GM12878 (cell line): Measurements from ENCODE around the gene SHROOM3. TPM values are rescaled to one million over a fixed set of nuclear protein-coding genes. Genes with fewer than 3 reads are reported as not detected.

Source experiments
- ATAC-seq: fragments of 200-7000 bp; cut with Tn5 transposase; 3 replicates; pipeline ENCODE4 v1.9.1; 2020; ENCODE audit warnings: mild to moderate bottlenecking, moderate library complexity
- BruUV-seq: library from RNA; stranded (reverse); fragments of 400-500 nt; replicated peaks from 2 replicates; lab custom pipeline; 2021; lab: Mats Ljungman, UMichigan
- CTCF ChIA-PET: fragments of 300-600 bp; sonication (Branson Sonifier 250); formaldehyde crosslinking; extraction: SDS; loops from one replicate; lab custom pipeline; 2021; ENCODE audit warnings: inconsistent platforms; lab: Yijun Ruan, JAX
- POLR2A ChIA-PET: fragments of 350-600 bp; formaldehyde crosslinking; extraction: SDS; loops from one replicate; lab custom pipeline; 2021; ENCODE audit warnings: inconsistent platforms; lab: Charles Lee
- RAD21 ChIA-PET: fragments of 300-600 bp; sonication (Branson Sonifier 250); formaldehyde crosslinking; loops from one replicate; lab custom pipeline; 2023; ENCODE audit warnings: antibody characterized with exemption; ENCODE audit not compliant: unreplicated experiment; lab: Charles Lee
- SMC1A ChIA-PET: fragments of 300-600 bp; sonication (Branson Sonifier 250); formaldehyde crosslinking; loops from one replicate; lab custom pipeline; 2023; ENCODE audit not compliant: unreplicated experiment, uncharacterized antibody; lab: Charles Lee
- DNase-seq: peaks from one replicate; pipeline ENCODE4 v3.0.0-alpha.2; 2011; ENCODE audit warnings: low read depth, low spot score
- FAIRE-seq: peaks from 3 replicates; lab custom pipeline; 2011; peaks lifted over from hg19 to GRCh38; lab: Jason Lieb, UNC
- H2AFZ ChIP-seq: 2 replicates; pipeline ENCODE4 v1.6.0; 2011; ENCODE audit warnings: low read depth, low read length, control low read depth; ENCODE audit not compliant: control insufficient read depth
- H3K27ac ChIP-seq: 2 replicates; pipeline ENCODE4 v1.5.1; 2011; ENCODE audit warnings: control low read depth; ENCODE audit not compliant: control insufficient read depth, insufficient read depth
- H3K27me3 ChIP-seq, 2 experiments: replicated peaks in 1 of 2; 2 replicates each; pipeline versions ENCODE4 v1.6.0 to v1.6.1; 2011; ENCODE audit warnings: low read length in 1 of 2; ENCODE audit not compliant: control insufficient read depth in 2 of 2, insufficient read depth in 2 of 2
- H3K36me3 ChIP-seq, 2 experiments: 2 replicates each; pipeline ENCODE4 v1.5.1; 2011; ENCODE audit warnings: low read length in 1 of 2; ENCODE audit not compliant: control insufficient read depth in 2 of 2, insufficient read depth in 2 of 2
- H3K4me1 ChIP-seq: 2 replicates; pipeline ENCODE4 v1.6.1; 2011; ENCODE audit warnings: mild to moderate bottlenecking, low read length, moderate library complexity, mixed read lengths; ENCODE audit not compliant: control insufficient read depth, insufficient read depth
- H3K4me2 ChIP-seq: 2 replicates; pipeline ENCODE4 v1.6.0; 2011; ENCODE audit warnings: control low read depth; ENCODE audit not compliant: control insufficient read depth, insufficient read depth
- H3K4me3 ChIP-seq: fragments of 200-600 bp; sonication (generic); 2 replicates; pipeline ENCODE4 v1.5.1; 2016
- H3K79me2 ChIP-seq: 2 replicates; pipeline ENCODE4 v1.6.0; 2011; ENCODE audit warnings: low read length; ENCODE audit not compliant: control insufficient read depth, insufficient read depth
- H3K9ac ChIP-seq: 2 replicates; pipeline ENCODE4 v1.8.0; 2011; ENCODE audit warnings: low read length, control low read depth, mixed read lengths; ENCODE audit not compliant: control insufficient read depth, insufficient read depth
- H3K9me3 ChIP-seq: replicated peaks from 3 replicates; pipeline ENCODE4 v1.5.1; 2011; ENCODE audit warnings: mild to moderate bottlenecking, low read length; ENCODE audit not compliant: control insufficient read depth, insufficient read depth
- H4K20me1 ChIP-seq: 2 replicates; pipeline ENCODE4 v1.6.0; 2011; ENCODE audit not compliant: control insufficient read depth, insufficient read depth
- EED ChIP-seq: sonication (generic); IDR thresholded peaks from 2 replicates; pipeline ENCODE4 v1.6.1; 2016; ENCODE audit warnings: antibody characterized with exemption, low read depth
- EP300 ChIP-seq, 2 experiments: fragments of 150-350 bp in 1 of 2; IDR thresholded peaks; 2 replicates each; pipeline ENCODE4 v1.6.1; 2011 to 2012; ENCODE audit warnings: low read depth in 2 of 2, low read length in 2 of 2, borderline replicate concordance in 1 of 2, improper control_type of control experiment in 1 of 2, inconsistent platforms in 1 of 2; ENCODE audit not compliant: control insufficient read depth in 1 of 2
- GABPA ChIP-seq: IDR thresholded peaks from 2 replicates; pipeline ENCODE4 v1.6.1; 2014; ENCODE audit warnings: antibody characterized with exemption, low read depth, mild to moderate bottlenecking, inconsistent platforms
- NFXL1 ChIP-seq: fragments of 450-650 bp; IDR thresholded peaks from 2 replicates; pipeline ENCODE4 v1.6.1; 2017; ENCODE audit warnings: antibody characterized with exemption, mild to moderate bottlenecking, borderline replicate concordance
- ZNF384 ChIP-seq: IDR thresholded peaks from 2 replicates; pipeline ENCODE4 v1.6.1; 2012; ENCODE audit warnings: low read depth, mild to moderate bottlenecking, low read length, improper control_type of control experiment, borderline replicate concordance
- WGBS: methylation state at CpG from one replicate; pipeline ENCODE4 v1.1.6; 2016; ENCODE audit warnings: low lambda C conversion rate; ENCODE audit not compliant: insufficient replicate concordance, insufficient coverage; ENCODE audit errors: missing lambda C conversion rate; 5-methylcytosine and 5-hydroxymethylcytosine counted together
- in situ Hi-C: fragments of 300-500 bp; cut with MboI; formaldehyde crosslinking; loops from 9 replicates; pipeline ENCODE4 v1.14.3; 2018; ENCODE audit warnings: mixed read lengths
- intact Hi-C: fragments of 100-400 bp; cut with micrococcal nuclease; formaldehyde crosslinking; loops from one replicate; pipeline ENCODE4 v1.14.2; 2022; ENCODE audit not compliant: unreplicated experiment
- polyA plus RNA-seq, 11 experiments: library from polyadenylated mRNA; depleted of rRNA in 4 of 11; unstranded in 6 of 11; stranded (reverse) in 5 of 11; fragments of >200 nt; fragmentation: Nextera tagmentation in 4 of 11; fragmentation: Illumina TruSeq in 1 of 11; extraction: Ambion mirVana in 4 of 11; extraction: Trizol in 1 of 11; gene quantifications; 1 replicate in 1 of 11; 2 replicates in 10 of 11; pipeline versions ENCODE4 v1.2.1 to v1.2.3, GENCODE V29; 2011 to 2016; ENCODE audit warnings: inconsistent platforms in 2 of 11, missing spikeins in 2 of 11, low read depth in 1 of 11
- total RNA-seq, 4 experiments: library from RNA; depleted of rRNA in 3 of 4; stranded (reverse); fragments of >200 nt in 3 of 4; fragmentation: Illumina TruSeq in 1 of 4; extraction: Trizol in 1 of 4; gene quantifications; 2 replicates each; pipeline versions ENCODE4 v1.2.1 to v1.2.3, GENCODE V29; 2013 to 2021
- TF ChIP-seq, protein P1 (sequence below): fragments of 450-650 bp; formaldehyde crosslinking; IDR thresholded peaks from 2 replicates; pipeline ENCODE4 v1.5.0; 2022; ENCODE audit warnings: mild to moderate bottlenecking, missing genetic modification characterization

Gene SHROOM3
- total and polyA plus RNA-seq, 10 of the 15 experiments (the other 5 are each of a cell fraction or from before 2014, with no cell fraction given) = under 0.01 to 0.29 (median 0.08) TPM; not detected in 1

DNA sequence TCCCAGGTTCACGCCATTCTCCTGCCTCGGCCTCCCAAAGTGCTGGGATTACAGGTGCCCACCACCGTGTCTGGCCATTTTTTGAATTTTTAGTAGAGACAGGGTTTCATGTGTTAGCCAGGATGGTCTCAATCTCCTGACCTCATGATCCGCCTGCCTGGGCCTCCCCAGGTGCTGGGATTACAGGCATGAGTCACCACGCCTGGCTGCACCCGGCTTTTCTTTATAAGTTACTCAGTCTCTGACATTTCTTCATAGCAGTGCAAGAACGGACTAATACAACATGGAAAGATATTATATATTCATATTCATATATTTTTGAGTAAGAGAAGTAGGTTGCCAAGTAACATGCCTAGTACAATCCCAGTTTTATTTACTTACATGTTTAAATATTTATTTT is 22.9 kb downstream of the SHROOM3 start:
- BruUV-seq = no TSS peak
- in situ Hi-C loops = no loop called here
- DNase-seq (no peak), ATAC-seq (no peak), FAIRE-seq (no peak)
- Histone ChIP-seq H3K9me3 (no peaks in the 10 kb centered on the region; the same call in 2 of the 3 replicates), H3K79me2 (no peaks in the 10 kb centered on the region), H3K27ac (no peak overlapping the region), H3K4me3 (no peak overlapping the region), H3K27me3 (no peaks in the 10 kb centered on the region), H3K9ac (no peak overlapping the region), H3K4me1 (no peaks in the 10 kb centered on the region), H3K36me3 (no peaks in the 10 kb centered on the region), H2AFZ (no peak overlapping the region), H4K20me1 (no peaks in the 10 kb centered on the region), H3K4me2 (no peak overlapping the region)
- TF ChIP-seq GABPA = no peak
- TF ChIP-seq, protein P1, sequence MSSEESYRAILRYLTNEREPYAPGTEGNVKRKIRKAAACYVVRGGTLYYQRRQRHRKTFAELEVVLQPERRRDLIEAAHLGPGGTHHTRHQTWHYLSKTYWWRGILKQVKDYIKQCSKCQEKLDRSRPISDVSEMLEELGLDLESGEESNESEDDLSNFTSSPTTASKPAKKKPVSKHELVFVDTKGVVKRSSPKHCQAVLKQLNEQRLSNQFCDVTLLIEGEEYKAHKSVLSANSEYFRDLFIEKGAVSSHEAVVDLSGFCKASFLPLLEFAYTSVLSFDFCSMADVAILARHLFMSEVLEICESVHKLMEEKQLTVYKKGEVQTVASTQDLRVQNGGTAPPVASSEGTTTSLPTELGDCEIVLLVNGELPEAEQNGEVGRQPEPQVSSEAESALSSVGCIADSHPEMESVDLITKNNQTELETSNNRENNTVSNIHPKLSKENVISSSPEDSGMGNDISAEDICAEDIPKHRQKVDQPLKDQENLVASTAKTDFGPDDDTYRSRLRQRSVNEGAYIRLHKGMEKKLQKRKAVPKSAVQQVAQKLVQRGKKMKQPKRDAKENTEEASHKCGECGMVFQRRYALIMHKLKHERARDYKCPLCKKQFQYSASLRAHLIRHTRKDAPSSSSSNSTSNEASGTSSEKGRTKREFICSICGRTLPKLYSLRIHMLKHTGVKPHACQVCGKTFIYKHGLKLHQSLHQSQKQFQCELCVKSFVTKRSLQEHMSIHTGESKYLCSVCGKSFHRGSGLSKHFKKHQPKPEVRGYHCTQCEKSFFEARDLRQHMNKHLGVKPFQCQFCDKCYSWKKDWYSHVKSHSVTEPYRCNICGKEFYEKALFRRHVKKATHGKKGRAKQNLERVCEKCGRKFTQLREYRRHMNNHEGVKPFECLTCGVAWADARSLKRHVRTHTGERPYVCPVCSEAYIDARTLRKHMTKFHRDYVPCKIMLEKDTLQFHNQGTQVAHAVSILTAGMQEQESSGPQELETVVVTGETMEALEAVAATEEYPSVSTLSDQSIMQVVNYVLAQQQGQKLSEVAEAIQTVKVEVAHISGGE (CRISPR knock-in tag) = no peak
- TF ChIP-seq ZNF384 = no peak
- no peak for TF ChIP-seq NFXL1
- TF ChIP-seq EED = no peak
- TF ChIP-seq EP300 (IDR thresholded peaks at IDR 0.05; ENCODE audit: borderline replicate concordance in 1 of 2, control insufficient read depth in 1 of 2, low read depth in 2 of 2, low read length in 2 of 2) = no peak
- ChIA-PET RAD21 (no interaction called here), POLR2A (no interaction called here), SMC1A (no interaction called here), CTCF (no interaction called here)
- 36% methylated on average over 7 of the region's 7 CpGs for WGBS
- intact Hi-C loops = no loop called here
